Frontal cortex (tissue), 4 donors: ENCODE data around the gene TBL1Y. TPM values are rescaled to one million over a fixed set of nuclear protein-coding genes. Genes with fewer than 3 reads are reported as not detected.
"Not testable (repeated sequence)": the region's sequence is repeated elsewhere in the genome, so short reads cannot be mapped to it uniquely, and the experiment has no call there.

Experiments
- DNase-seq, 2 donors: peaks; one replicate each; pipeline ENCODE4 v3.0.0; 2012; ENCODE audit warnings: low spot score in 2 of 2
- FAIRE-seq: peaks from 2 replicates; lab custom pipeline; 2012; peaks lifted over from hg19 to GRCh38; lab: Jason Lieb, UNC
- total RNA-seq: library from RNA; depleted of rRNA; stranded (reverse); fragments of >200 nt; gene quantifications from one replicate; pipeline ENCODE4 v1.2.3, GENCODE V29; 2014
- donor health status: control.
- donor health status: control.
- donor health status: control.

The TBL1Y gene
- total RNA-seq, 1 donor from 2014 or later = 1.6 TPM

GRCh38 chrY:7052461-7052860 is 142.0 kb downstream of the TBL1Y start:
- not testable (repeated sequence) for DNase-seq, FAIRE-seq

GRCh38 chrY:7056886-7057285 is 146.4 kb downstream of the TBL1Y start:
- FAIRE-seq (no peak), DNase-seq (no peak)

GRCh38 chrY:7078725-7079124 is 168.2 kb downstream of the TBL1Y start:
- DNase-seq (no peak), FAIRE-seq (no peak)

GRCh38 chrY:7080548-7080947 is 170.1 kb downstream of the TBL1Y start:
- DNase-seq, FAIRE-seq: not testable (repeated sequence)

- FAIRE-seq (no peak), DNase-seq (peak in 1 of 2 donors; percentile 47)
Measured at GRCh38 chrY:7085606-7086005, 175.1 kb downstream of the TBL1Y start.

GRCh38 chrY:7092836-7093235 is 182.3 kb downstream of the TBL1Y start:
- FAIRE-seq = no peak

GRCh38 chrY:7094365-7094764 is 183.9 kb downstream of the TBL1Y start:
- FAIRE-seq (no peak), DNase-seq (no peak)

More at GRCh38 chrY:7092836-7093235, 182.3 kb downstream of the TBL1Y start:
- DNase-seq = no peak

- no peak for FAIRE-seq
- DNase-seq = no peak
Measured at GRCh38 chrY:7097021-7097420, 186.5 kb downstream of the TBL1Y start.

- no peak for FAIRE-seq
- DNase-seq = no peak
Measured at GRCh38 chrY:7099742-7100141, 189.2 kb downstream of the TBL1Y start.

GRCh38 chrY:7102680-7103079 is 192.2 kb downstream of the TBL1Y start:
- DNase-seq (no peak), FAIRE-seq (no peak)

- FAIRE-seq = no peak
Measured at GRCh38 chrY:7107179-7107578, 196.7 kb downstream of the TBL1Y start.

GRCh38 chrY:7110086-7110485 is 199.6 kb downstream of the TBL1Y start:
- no peak for DNase-seq
- no peak for FAIRE-seq

More at GRCh38 chrY:7107179-7107578, 196.7 kb downstream of the TBL1Y start:
- no peak for DNase-seq

GRCh38 chrY:7115871-7116270 is 205.4 kb downstream of the TBL1Y start:
- no peak for FAIRE-seq

GRCh38 chrY:7122202-7122601 is 211.7 kb downstream of the TBL1Y start:
- DNase-seq (no peak), FAIRE-seq (no peak)

More at GRCh38 chrY:7115871-7116270, 205.4 kb downstream of the TBL1Y start:
- DNase-seq = no peak

- FAIRE-seq = no peak
- DNase-seq = no peak
Measured at GRCh38 chrY:7125136-7126056, 214.9 kb downstream of the TBL1Y start.

- FAIRE-seq (no peak), DNase-seq (no peak)
Measured at GRCh38 chrY:7128211-7128610, 217.7 kb downstream of the TBL1Y start.

Other genes starting within 250 kb of the TBL1Y start
- gene AMELY, start 1.1 kb downstream of the TBL1Y start, total RNA-seq = not detected